Measurements from ENCODE around the gene TMTC3. TPM values are rescaled to one million over a fixed set of nuclear protein-coding genes. Genes with fewer than 3 reads are reported as not detected.
"Not testable (repeated sequence)": the region's sequence is repeated elsewhere in the genome, so short reads cannot be mapped to it uniquely, and the experiment has no call there.

Gene TMTC3
- total RNA-seq, 6 donors from 2014 or later = 4.2 to 18.3 (median 15.3) TPM

- Histone ChIP-seq H3K27me3 (no peaks in the 10 kb centered on the region), H3K36me3 (peaks cover 0 to 9% (median 3%) of the 10 kb centered on the region in 4 donors), H3K4me3 (no peak overlapping the region), H3K4me1 (no peaks in the 10 kb centered on the region), H3K27ac (no peak overlapping the region), H3K9me3 (no peaks in the 10 kb centered on the region)
- 93 to 100% methylated on average over 2 of the region's 2 CpGs for WGBS, 2 donors
- no peak for TF ChIP-seq EP300 (IDR thresholded peaks at IDR 0.05)
- TF ChIP-seq CTCF (IDR thresholded peaks at IDR 0.05) = no peak
- TF ChIP-seq POLR2AphosphoS5 (IDR thresholded peaks at IDR 0.05) = no peak
- no peak for TF ChIP-seq POLR2A (IDR thresholded peaks at IDR 0.05)
- ATAC-seq (ENCODE audit: low FRiP score in 2 of 2) (no peak), DNase-seq (no peak)
Measured at GRCh38 chr12:88200029-88200428, 57.9 kb downstream of the TMTC3 start.

GRCh38 chr12:88202500-88202899 is 60.4 kb downstream of the TMTC3 start:
- H3K9me3 ChIP-seq = no peaks in the 10 kb centered on the region
- H3K4me1 ChIP-seq = no peaks in the 10 kb centered on the region
- H3K27me3 ChIP-seq = no peaks in the 10 kb centered on the region
- no peak for ATAC-seq (ENCODE audit: low FRiP score in 2 of 2)
- TF ChIP-seq EP300 (IDR thresholded peaks at IDR 0.05) = no peak
- no peak for TF ChIP-seq POLR2A (IDR thresholded peaks at IDR 0.05)
- no peak for TF ChIP-seq POLR2AphosphoS5 (IDR thresholded peaks at IDR 0.05)
- TF ChIP-seq CTCF (IDR thresholded peaks at IDR 0.05) = no peak
- H3K36me3 ChIP-seq = no peaks in the 10 kb centered on the region
- no peak overlapping the region for H3K27ac ChIP-seq
- 77 to 83% methylated on average over 2 of the region's 2 CpGs for WGBS, 2 donors
- DNase-seq = no peak
- H3K4me3 ChIP-seq = no peak overlapping the region

GRCh38 chr12:88206601-88207000 is 64.5 kb downstream of the TMTC3 start:
- Histone ChIP-seq H3K27ac (no peak overlapping the region), H3K4me1 (no peaks in the 10 kb centered on the region), H3K27me3 (no peaks in the 10 kb centered on the region), H3K4me3 (no peak overlapping the region), H3K9me3 (peaks cover 3 to 19% (median 16%) of the 10 kb centered on the region in 4 donors), H3K36me3 (no peaks in the 10 kb centered on the region)
- no peak for TF ChIP-seq CTCF (IDR thresholded peaks at IDR 0.05)
- peak in 1 of 2 donors; percentile 25 for TF ChIP-seq POLR2AphosphoS5 (IDR thresholded peaks at IDR 0.05)
- no peak for DNase-seq
- no peak for ATAC-seq (ENCODE audit: low FRiP score in 2 of 2)
- 90 to 95% methylated on average over 1 of the region's 1 CpG for WGBS, 2 donors

- TF ChIP-seq EP300 (IDR thresholded peaks at IDR 0.05) (no peak), POLR2A (IDR thresholded peaks at IDR 0.05) (no peak), CTCF (IDR thresholded peaks at IDR 0.05) (no peak), POLR2AphosphoS5 (IDR thresholded peaks at IDR 0.05) (peak in 1 of 2 donors; percentile 35)
- DNase-seq = no peak
- ATAC-seq (ENCODE audit: low FRiP score in 2 of 2) = peak; percentile 66 to 87
- Histone ChIP-seq H3K27ac (peak overlapping the region in 1 of 4 donors; percentile 1), H3K4me3 (no peak overlapping the region), H3K27me3 (no peaks in the 10 kb centered on the region), H3K9me3 (peaks cover 11 to 22% (median 21%) of the 10 kb centered on the region in 4 donors), H3K4me1 (no peaks in the 10 kb centered on the region), H3K36me3 (no peaks in the 10 kb centered on the region)
- 57 to 74% methylated on average over 4 of the region's 4 CpGs for WGBS, 2 donors
Measured at GRCh38 chr12:88207921-88208620, 66.0 kb downstream of the TMTC3 start.

- no peak for DNase-seq
- H3K36me3 ChIP-seq = no peaks in the 10 kb centered on the region
- H3K27me3 ChIP-seq = no peaks in the 10 kb centered on the region
- no peak overlapping the region for H3K4me3 ChIP-seq
- no peaks in the 10 kb centered on the region for H3K4me1 ChIP-seq
- 83 to 100% methylated on average over 1 of the region's 1 CpG for WGBS, 2 donors
- H3K27ac ChIP-seq = no peak overlapping the region
- peaks cover 11 to 24% (median 23%) of the 10 kb centered on the region in 4 donors for H3K9me3 ChIP-seq
- no peak for TF ChIP-seq EP300 (IDR thresholded peaks at IDR 0.05)
- TF ChIP-seq POLR2A (IDR thresholded peaks at IDR 0.05) = no peak
- TF ChIP-seq CTCF (IDR thresholded peaks at IDR 0.05) = no peak
- TF ChIP-seq POLR2AphosphoS5 (IDR thresholded peaks at IDR 0.05) = no peak
- no peak for ATAC-seq (ENCODE audit: low FRiP score in 2 of 2)
Measured at GRCh38 chr12:88208661-88209060, 66.6 kb downstream of the TMTC3 start.

- H3K9me3 ChIP-seq = peaks cover 11 to 27% (median 24%) of the 10 kb centered on the region in 4 donors
- WGBS, 2 donors = 92 to 100% methylated on average over 1 of the region's 1 CpG
Measured at GRCh38 chr12:88210311-88210710, 68.2 kb downstream of the TMTC3 start.

More at GRCh38 chr12:88210311-88210710, 68.2 kb downstream of the TMTC3 start:
- not testable (repeated sequence) for ATAC-seq (ENCODE audit: low FRiP score in 2 of 2); H3K27ac ChIP-seq; H3K27me3 ChIP-seq; H3K4me1 ChIP-seq; H3K36me3 ChIP-seq; DNase-seq; H3K4me3 ChIP-seq

All from upper lobe of left lung (tissue), 6 donors.